Right ventricle myocardium inferior (tissue), 1 donor: ENCODE results near the gene KEAP1. TPM values are rescaled to one million over a fixed set of nuclear protein-coding genes. Genes with fewer than 3 reads are reported as not detected.
A peak's percentile ranks its signal among the peaks of the same experiment; 100 is the strongest.

Experiments
- ATAC-seq: fragments of 200-7000 bp; cut with Tn5 transposase; one replicate; pipeline ENCODE4 v1.9.1; 2020; ENCODE audit warnings: mild to moderate bottlenecking, moderate library complexity
- DNase-seq: peaks from one replicate; pipeline ENCODE4 v3.0.0; 2021; ENCODE audit errors: missing footprints
- intact Hi-C: fragments of 100-400 bp; cut with DNase I; formaldehyde crosslinking; loops from one replicate; pipeline ENCODE4 v1.11.0; 2022
- total RNA-seq: library from RNA; stranded (reverse); fragmentation: NEBNext Ultra II Directional; extraction: Animal tissue kit (Norgen Biotek cat#: 25700); gene quantifications from one replicate; pipeline ENCODE4 v1.2.1, GENCODE V29; 2021
- donor health status: DM: no; HTN: yes; CAD: no; lungs with severe emphysema.

The KEAP1 gene
- total RNA-seq, 1 donor from 2014 or later = 82.8 TPM

GRCh38 chr19:10508036-10508435 lies 4.9 kb upstream of the KEAP1 start:
- intact Hi-C loops = no loop called here
- DNase-seq = no peak

GRCh38 chr19:10505583-10506229 lies 2.5 kb upstream of the KEAP1 start:
- ATAC-seq (no peak), DNase-seq (peak; percentile 80)
- intact Hi-C loops = no loop called here

More at GRCh38 chr19:10508036-10508435, 4.9 kb upstream of the KEAP1 start:
- no peak for ATAC-seq

DNA sequence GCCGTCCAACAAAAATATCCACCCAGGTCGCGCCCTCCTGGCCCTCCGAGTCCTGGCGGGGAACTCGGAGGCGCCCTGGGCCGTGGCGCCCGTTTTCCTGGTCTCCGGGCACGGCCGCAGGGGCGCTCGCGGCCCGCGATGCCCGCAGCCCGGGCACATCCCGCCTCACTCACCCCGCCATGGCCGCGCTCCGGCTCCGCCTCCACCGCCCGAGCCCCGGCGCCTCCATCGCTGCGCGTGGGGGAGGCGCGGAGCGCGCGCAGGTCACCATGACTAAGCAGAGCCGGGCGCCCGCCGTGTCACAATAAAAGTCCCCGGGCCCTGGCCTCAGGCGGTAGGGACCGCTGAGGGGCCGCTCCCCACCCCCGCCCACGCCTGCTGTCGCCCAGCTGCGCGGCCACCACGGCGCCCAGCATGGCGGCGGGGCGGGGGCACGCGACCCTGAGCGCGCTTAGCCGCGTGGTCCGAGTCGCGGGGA lies 593 bp downstream of the KEAP1 start:
- ATAC-seq (peak; percentile 96), DNase-seq (peak; percentile 96)
- intact Hi-C loops = loop anchor here (5.0 kb wide), 1 partner anchor 65 kb away; the partner anchor contains the start of genes CDKN2D and KRI1

DNA sequence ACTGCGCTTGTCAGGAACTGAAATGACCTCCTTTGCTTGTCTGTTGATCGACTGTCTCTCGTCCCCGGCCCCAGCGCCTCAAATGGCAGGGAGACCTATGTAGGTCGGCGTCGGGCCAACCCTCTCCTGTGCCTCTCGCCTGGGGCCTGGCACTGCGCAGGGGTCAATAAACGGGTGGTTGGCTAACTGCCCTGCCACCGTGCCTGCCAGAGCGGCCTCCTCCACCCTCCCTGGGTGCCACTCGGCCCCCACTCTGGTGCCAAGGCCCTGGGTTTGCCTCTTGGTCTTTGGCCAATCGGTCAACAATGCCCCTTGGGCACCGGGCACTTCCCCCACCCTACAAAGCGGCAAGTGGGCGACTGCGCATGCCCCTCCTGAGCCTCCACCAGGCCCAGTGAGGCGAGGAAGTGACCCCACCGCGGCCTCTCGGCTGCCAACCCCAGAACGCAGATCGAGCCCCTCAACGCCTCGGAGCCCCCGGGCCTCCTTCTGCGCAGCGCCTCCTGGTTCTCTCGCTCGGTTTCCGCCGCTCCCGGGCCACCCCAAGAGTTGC lies 1.1 kb downstream of the KEAP1 start:
- DNase-seq (peak; percentile 92), ATAC-seq (peak; percentile 72)
- intact Hi-C loops = loop anchor here (5.0 kb wide), 1 partner anchor 65 kb away; the partner anchor contains the start of genes CDKN2D and KRI1

DNA sequence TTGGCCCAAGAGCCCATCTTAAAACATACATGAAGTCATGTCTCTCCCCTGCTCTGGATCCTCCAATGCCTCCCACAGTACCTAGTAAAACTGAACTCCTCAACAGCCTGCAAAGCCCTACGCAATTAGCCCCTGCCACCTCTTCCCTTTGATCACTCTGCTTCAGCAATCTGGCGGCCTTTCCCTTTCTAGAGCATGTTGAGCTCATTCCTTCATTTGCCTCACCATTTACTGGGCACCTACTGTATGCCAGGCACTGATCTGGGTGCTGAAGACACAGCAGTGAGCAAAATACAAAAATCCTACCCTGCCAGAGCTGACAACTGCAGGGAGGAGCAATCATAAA lies 2.9 kb downstream of the KEAP1 start:
- intact Hi-C loops = loop anchor here (5.0 kb wide), 1 partner anchor 67 kb away; the partner anchor contains the start of genes CDKN2D and KRI1
- no peak for ATAC-seq
- no peak for DNase-seq

- intact Hi-C loops = loop anchor here (5.0 kb wide), 1 partner anchor 68 kb away; the partner anchor contains the start of genes CDKN2D and KRI1
- DNase-seq (no peak), ATAC-seq (no peak)
Measured at GRCh38 chr19:10499550-10500246, 3.5 kb downstream of the KEAP1 start.

DNA sequence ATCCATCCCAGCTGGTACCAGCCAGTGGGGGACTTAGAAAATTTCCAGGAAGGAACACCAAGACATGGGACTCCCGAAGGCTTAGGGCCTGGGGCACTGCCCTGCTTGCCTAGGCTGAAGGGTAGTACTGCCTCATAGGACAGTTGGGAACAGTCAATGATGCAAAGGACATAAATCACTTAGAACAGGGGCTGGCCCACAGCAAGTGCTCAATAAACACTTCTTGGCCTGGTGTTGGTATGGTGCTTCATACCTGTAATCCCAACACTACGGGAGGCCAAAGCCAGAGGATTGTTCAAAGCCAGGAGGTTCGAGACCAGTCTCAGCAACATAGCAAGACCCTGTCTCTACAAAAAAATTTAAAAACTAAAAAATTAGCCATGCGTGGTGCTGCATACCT lies 5.8 kb downstream of the KEAP1 start:
- ATAC-seq = no peak
- no peak for DNase-seq
- intact Hi-C loops = no loop called here

- no peak for ATAC-seq
- intact Hi-C loops = no loop called here
Measured at GRCh38 chr19:10491472-10492047, 11.6 kb downstream of the KEAP1 start.

GRCh38 chr19:10486551-10486950 lies 16.6 kb downstream of the KEAP1 start:
- intact Hi-C loops = no loop called here
- DNase-seq (no peak), ATAC-seq (no peak)

More at GRCh38 chr19:10491472-10492047, 11.6 kb downstream of the KEAP1 start:
- no peak for DNase-seq

DNA sequence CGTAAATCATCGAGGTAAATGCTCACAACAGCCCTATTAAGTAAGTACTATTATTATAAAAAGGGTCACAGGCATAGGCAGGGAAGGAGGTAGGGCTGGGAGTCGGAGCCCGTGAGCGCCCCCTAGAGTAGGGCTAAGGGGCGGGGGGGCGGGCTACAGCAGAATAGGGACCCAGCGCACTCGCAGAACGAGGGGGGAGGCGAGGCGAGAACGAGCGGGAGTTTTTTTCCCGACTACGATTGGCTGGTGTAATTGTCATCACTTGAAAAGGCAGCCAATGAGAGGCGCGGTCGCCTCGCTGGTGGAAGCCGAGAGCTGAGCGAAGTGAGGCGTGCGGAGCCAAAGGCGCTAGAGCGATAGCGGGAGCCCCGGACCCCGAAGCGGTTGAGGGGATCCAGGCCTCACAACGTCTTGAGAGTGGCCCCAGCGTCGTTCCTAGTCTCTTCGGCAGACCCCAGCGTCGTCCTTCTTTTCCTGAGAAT lies 24.2 kb downstream of the KEAP1 start:
- peak; percentile 94 for DNase-seq
- peak; percentile 97 for ATAC-seq
- intact Hi-C loops = loop anchor here (5.0 kb wide), 2 partner anchors 77 to 88 kb away; partner anchors contain the start of genes CDC37, CDKN2D and KRI1

- intact Hi-C loops = loop anchor here (5.0 kb wide), 2 partner anchors 76 to 89 kb away; partner anchors contain the start of genes CDC37, CDKN2D and KRI1
- DNase-seq = no peak
Measured at GRCh38 chr19:10478476-10478875, 24.7 kb downstream of the KEAP1 start.

DNA sequence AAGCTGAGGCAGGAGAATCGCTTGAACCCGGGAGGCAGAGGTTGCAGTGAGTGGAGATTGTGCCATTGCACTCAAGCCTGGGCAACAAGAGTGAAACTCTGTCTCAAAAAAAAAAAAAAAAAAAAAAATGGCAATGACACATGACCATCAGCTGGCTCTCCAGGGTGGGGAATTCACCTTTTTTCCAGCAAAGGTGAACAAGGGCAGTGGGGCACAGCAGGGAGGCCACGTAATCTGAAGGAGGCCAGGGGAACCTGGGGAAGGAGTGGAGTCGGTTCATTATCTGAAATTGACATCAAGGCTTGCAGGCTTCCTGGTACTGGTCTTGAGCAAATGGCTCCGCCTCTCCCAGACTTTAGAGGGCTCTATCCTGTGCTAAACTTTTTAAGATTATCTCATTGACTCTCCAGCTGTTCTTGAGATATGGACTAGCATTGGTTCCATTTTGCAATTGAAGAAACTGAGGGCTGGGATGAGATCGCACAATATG lies 28.1 kb downstream of the KEAP1 start:
- DNase-seq = no peak
- intact Hi-C loops = loop anchor here (5.0 kb wide), 2 partner anchors 73 to 92 kb away; partner anchors contain the start of genes CDC37, CDKN2D and KRI1
- no peak for ATAC-seq

More at GRCh38 chr19:10478476-10478875, 24.7 kb downstream of the KEAP1 start:
- ATAC-seq = no peak

- DNase-seq (peak; percentile 3), ATAC-seq (no peak)
- intact Hi-C loops = no loop called here
Measured at GRCh38 chr19:10473192-10473591, 30.0 kb downstream of the KEAP1 start.

GRCh38 chr19:10471909-10472308 lies 31.2 kb downstream of the KEAP1 start:
- no peak for ATAC-seq
- intact Hi-C loops = no loop called here
- DNase-seq = peak; percentile 16

DNA sequence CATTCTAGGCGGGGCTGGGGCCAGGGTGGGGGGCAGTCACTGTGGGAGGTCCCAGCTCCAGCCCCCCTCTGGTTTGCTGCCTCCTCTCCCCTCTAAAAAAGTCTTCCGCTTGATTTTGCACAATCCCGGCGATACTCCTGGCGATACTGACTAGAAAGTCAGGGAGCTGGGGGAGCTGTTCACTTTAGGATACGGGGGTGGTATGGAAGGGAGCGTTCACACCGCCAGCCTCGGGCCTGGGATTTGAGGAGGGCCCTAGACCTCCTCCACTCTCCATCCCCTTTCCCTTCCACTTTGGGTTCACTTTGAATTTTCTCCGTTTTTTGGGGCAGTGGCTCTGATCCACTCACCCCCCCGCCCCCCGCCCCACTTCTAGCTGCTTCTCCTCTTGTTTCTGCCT lies 35.0 kb downstream of the KEAP1 start:
- ATAC-seq (no peak), DNase-seq (peak; percentile 23)
- intact Hi-C loops = no loop called here

DNA sequence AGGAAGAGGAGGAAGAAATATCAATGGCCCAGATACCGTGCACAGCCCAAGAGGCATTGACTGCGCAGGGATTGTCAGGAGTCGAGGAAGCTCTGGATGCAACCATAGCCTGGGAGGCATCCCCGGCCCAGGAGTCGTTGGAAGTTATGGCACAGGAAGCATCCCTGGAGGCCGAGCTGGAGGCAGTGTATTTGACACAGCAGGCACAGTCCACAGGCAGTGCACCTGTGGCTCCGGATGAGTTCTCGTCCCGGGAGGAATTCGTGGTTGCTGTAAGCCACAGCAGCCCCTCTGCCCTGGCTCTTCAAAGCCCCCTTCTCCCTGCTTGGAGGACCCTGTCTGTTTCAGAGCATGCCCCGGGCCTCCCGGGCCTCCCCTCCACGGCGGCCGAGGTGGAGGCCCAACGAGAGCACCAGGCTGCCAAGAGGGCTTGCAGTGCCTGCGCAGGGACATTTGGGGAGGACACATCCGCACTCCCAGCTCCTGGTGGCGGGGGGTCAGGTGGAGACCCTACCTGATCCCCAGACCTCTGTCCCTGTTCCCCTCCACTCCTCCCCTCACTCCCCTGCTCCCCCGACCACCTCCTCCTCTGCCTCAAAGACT lies 36.0 kb downstream of the KEAP1 start:
- ATAC-seq (no peak), DNase-seq (peak; percentile 31)
- intact Hi-C loops = no loop called here

GRCh38 chr19:10464456-10464855 lies 38.7 kb downstream of the KEAP1 start:
- ATAC-seq (no peak), DNase-seq (peak; percentile 18)
- intact Hi-C loops = no loop called here

- no peak for DNase-seq
- intact Hi-C loops = no loop called here
- no peak for ATAC-seq
Measured at GRCh38 chr19:10462557-10462956, 40.6 kb downstream of the KEAP1 start.
